Measurements from ENCODE around the gene RNF43.

GRCh38 chr17:58399974-58400373 lies 17.4 kb downstream of the RNF43 start:
- TF ChIP-seq POLR2A (IDR thresholded peaks at IDR 0.05) (no peak), CTCF (IDR thresholded peaks at IDR 0.05) (no peak)
